Esophagus squamous epithelium (tissue), 4 donors: ENCODE results near the gene PHACTR1.

Experiments
- POLR2A ChIP-seq, 4 donors: fragments of 450-650 bp; IDR thresholded peaks; one replicate each; pipeline ENCODE4 v1.6.1; 2017; ENCODE audit warnings: antibody characterized with exemption in 4 of 4, mild to moderate bottlenecking in 4 of 4, moderate library complexity in 3 of 4
- TF ChIP-seq, protein P1 (sequence below), 6 experiments: fragments of 450-650 bp in 4 of 6; fragments of 200-600 bp in 2 of 6; sonication (generic) in 2 of 6; IDR thresholded peaks; one replicate each; pipeline ENCODE4 v1.5.1; 2016 to 2019; ENCODE audit warnings: antibody characterized with exemption in 6 of 6, mild to moderate bottlenecking in 4 of 6, moderate library complexity in 4 of 6

DNA sequence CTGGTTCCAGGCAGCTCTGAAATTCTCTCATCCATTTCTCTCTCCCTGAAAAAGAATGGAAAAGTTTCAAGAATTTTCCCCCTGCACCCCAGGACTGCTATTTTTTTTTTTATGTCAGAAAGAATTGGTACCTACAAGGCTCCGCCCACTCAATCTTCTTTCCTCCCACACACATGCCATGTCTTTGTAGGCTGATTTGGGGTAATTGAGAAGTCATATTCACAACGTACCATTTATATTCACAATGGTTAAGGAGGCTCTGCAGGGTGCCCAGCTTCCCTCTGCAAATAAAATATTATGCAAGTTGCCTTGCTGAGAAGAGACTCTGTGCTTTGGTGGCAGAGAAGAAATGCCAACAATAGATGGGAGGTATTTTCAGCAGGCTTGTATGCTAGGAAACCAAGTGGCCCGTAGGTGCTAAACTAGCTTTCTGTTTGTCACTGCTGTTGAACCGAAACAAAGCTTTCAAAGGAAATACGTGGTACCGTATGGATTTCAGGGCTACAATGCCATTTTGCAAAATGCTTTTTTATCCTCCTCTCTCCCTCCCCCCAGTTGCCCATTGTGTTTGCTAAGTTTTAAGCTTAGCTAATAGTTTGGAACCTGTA lies 150.0 kb downstream of the PHACTR1 start:
- TF ChIP-seq, protein P1, sequence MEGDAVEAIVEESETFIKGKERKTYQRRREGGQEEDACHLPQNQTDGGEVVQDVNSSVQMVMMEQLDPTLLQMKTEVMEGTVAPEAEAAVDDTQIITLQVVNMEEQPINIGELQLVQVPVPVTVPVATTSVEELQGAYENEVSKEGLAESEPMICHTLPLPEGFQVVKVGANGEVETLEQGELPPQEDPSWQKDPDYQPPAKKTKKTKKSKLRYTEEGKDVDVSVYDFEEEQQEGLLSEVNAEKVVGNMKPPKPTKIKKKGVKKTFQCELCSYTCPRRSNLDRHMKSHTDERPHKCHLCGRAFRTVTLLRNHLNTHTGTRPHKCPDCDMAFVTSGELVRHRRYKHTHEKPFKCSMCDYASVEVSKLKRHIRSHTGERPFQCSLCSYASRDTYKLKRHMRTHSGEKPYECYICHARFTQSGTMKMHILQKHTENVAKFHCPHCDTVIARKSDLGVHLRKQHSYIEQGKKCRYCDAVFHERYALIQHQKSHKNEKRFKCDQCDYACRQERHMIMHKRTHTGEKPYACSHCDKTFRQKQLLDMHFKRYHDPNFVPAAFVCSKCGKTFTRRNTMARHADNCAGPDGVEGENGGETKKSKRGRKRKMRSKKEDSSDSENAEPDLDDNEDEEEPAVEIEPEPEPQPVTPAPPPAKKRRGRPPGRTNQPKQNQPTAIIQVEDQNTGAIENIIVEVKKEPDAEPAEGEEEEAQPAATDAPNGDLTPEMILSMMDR (IDR thresholded peaks at IDR 0.05), result no peak
- no peak for TF ChIP-seq POLR2A (IDR thresholded peaks at IDR 0.05)
